RPMI8226 (cell line): ENCODE data around the gene C5AR1.
"Not testable (repeated sequence)": the region's sequence is repeated elsewhere in the genome, so short reads cannot be mapped to it uniquely, and the experiment has no call there.

Source experiments
- DNase-seq: peaks from one replicate; pipeline ENCODE4 v3.0.0-alpha.2; 2015

Gene C5AR1

DNA sequence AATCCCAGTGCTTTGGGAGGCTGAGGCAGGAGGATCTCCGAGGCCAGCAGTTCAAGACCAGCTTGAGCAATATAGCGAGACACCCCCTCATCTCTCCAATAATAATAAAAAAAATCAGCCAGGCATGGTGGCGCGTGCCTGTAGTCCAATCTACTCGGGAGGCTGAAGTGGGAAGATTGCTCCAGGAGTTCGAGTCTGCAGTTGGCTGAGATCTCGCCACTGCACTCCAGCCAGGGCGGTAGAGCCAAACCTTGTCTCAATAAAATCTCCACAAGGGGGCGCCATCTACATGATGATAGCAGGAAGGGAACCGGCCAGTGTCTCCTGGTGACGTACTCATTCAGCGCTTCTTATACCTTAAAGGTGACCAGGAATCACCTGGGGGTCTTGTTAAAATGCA is 13.6 kb upstream of the C5AR1 start:
- DNase-seq = peak; percentile 87

- not testable (repeated sequence) for DNase-seq
Observed at GRCh38 chr19:47300867-47301266, 8.8 kb upstream of the C5AR1 start.

GRCh38 chr19:47302249-47302648 is 7.4 kb upstream of the C5AR1 start:
- no peak for DNase-seq

- no peak for DNase-seq
Observed at GRCh38 chr19:47303966-47304365, 5.7 kb upstream of the C5AR1 start.

GRCh38 chr19:47305309-47305751 is 4.3 kb upstream of the C5AR1 start:
- peak; percentile 70 for DNase-seq

- DNase-seq = no peak
Observed at GRCh38 chr19:47306303-47306702, 3.4 kb upstream of the C5AR1 start.

GRCh38 chr19:47309038-47309437 is 623 bp upstream of the C5AR1 start:
- DNase-seq = no peak

DNA sequence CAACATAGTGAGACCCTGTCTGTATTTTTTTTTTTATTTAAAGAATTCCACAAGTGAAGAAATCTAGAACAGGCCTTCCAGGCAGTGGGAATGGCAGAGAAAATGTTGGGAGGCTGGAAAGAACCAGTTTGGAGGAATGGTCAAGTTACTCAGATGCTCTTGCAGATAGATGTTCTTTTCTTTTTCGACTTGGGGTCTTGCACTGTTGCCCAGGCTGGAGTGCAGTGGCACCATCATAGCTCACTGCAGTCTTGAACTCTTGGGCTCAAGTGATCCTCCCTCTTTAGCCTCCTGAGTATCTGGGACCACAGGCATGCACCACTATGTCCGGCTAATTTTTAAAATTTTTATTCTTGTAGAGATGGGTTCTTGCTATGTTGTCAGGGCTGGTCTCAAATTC is 662 bp downstream of the C5AR1 start:
- DNase-seq = no peak

DNA sequence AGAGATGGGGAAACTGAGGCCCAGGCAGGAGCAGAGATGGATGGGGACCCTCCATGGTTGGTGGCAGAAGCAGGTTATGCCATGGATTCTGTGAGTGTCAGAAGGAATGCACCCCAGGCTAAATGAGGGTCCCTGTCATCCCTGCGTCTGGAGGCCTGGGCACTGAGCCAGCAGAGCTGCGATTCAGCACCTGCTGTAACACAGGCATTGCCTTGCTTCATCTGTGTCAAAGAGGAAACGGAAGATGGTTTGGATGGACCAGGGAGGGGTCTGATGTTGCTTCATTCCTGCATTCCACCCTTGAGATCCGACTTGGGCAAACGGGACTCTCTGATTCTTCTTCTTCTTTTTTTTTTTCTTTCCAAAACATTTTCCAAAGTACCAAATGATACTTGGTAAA is 1.2 kb downstream of the C5AR1 start:
- DNase-seq = peak; percentile 79

DNA sequence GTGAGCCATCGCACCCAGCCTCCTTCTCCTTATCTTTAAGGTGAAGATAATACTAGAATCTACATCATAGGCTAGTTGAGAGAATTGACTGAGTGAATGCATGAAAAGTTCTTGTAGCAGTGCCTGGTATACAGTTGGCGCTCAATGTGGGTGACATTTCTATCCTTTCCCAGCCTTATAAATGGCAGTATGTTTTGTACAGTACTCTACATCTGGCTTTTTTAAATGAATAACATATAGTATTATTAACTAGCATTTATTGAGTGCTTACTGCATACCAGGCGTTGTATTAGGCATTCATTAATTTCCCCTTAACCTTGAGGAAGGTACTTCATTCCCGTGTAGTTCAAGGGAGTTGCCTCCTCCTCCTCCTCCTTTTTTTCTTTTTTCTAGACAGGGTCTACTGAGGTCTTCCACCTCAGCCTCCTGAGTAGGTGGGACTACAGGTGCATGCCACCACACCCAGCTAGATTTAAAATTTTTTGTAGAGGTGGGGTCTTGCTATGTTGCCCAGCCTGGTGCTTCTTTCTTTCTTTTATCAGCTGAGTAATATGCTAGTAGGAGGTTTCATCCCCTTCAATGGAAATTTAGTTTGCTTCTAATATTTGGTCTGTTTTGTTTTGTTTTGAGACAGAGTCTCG is 2.8 kb downstream of the C5AR1 start:
- DNase-seq = no peak

- no peak for DNase-seq
Observed at GRCh38 chr19:47313754-47314295, 4.2 kb downstream of the C5AR1 start.

DNA sequence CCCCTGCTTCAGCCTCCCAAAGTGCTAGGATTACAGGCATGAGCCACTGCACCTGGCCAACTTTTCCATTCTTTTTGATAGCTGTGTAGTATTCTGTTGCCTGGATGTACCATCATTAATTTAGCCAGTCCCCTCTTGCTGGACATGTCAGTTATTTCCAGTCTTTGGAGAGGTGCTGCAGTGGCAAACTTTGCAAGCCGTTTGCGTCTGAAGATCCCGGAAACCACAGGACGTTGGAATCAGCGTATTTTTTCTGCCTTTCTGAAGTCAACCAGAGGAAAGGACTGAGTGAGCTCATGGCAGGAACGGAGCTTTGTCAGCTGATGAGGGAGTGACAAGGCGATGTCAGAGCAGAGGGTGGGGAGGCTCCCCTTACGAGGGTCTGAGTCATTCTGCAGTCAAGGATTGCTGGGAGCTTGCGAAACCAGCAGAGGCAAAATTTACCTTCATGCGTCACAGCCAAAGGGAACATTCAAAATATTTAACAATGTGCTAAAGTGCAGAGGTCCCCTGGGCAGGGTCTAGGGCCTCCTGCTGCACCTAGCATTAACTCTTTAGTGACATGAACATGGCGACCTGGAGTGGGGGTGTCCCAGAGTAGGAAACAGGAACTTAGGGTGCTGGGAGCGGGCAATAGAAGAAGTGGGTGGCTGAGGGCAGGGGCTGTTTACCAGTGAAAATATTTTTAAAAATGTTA is 5.6 kb downstream of the C5AR1 start:
- DNase-seq = peak; percentile 35

DNA sequence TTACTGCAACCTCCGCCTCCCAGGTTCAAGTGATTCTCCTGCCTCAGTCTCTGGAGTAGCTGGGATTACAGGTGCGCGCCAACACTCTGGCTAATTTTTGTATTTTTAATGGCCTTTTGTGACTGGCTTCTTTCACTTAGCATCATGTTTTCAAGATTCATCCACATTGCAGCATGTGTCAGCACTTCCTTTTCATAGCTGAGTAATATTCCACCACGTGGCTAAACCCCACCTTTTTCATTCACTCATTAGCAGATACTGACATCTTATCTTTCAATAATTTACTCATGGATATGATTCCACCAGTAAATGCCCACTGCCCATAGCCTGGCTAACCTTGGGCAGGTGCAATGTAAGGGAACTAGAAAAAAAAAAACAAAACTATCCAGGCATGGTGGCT is 6.9 kb downstream of the C5AR1 start:
- DNase-seq = no peak

- DNase-seq = no peak
Observed at GRCh38 chr19:47319923-47320871, 10.5 kb downstream of the C5AR1 start.

DNA sequence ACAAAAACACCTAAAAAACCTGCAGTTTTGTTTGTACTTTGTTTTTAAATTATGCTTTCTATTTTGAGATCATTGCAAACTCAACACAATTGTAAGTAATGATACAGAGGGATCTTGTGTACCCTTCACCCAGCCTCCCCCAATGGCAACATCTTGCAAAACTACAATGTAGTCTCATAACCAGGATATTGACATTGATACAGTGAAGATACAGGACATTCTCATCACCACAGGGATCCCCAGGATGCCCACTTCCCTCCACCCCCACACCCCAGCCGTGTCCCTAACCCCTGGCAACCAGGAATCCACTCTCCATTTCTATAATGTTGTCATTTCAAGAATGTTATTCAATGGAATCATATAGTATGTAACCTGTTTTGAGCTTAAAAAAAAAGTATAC is 12.0 kb downstream of the C5AR1 start:
- DNase-seq = no peak

DNA sequence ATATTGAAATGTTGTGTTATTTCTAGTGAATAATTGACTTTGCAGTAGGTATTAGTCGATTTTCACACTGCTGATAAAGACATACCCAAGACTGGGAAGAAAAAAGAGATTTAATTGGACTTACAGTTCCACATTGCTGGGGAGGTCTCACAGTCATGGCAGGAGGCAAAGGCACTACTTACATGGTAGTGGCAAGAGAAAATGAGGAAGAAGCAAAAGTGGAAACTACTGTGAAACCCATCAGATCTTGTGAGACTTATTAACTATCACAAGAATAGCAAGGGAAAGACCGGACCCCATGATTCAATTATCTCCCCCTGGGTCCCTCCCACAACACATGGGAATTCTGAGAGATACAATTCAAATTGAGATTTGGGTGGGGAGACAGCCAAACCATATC is 12.4 kb downstream of the C5AR1 start:
- DNase-seq = no peak

DNA sequence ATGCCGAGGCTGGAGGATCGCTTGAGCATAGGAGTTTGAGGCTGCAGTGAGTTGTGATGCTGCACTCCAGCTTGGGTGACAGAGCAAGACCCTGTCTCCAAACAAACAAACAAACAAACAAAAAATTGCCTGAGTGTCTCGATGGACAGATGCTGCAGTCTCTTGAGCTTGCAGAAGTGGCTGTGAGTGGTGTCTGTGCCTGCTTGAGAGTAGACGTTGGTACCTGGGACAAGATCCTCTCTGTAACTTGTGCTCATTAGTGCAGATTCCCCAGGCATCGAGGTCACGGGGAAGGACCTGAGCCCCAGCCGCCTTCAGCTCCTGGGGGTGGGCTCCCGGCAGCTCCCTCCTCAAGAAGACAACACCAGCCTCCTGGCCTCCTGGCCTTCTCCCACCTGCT is 13.7 kb downstream of the C5AR1 start:
- no peak for DNase-seq

GRCh38 chr19:47323872-47324271 is 14.2 kb downstream of the C5AR1 start:
- no peak for DNase-seq

- peak; percentile 31 for DNase-seq
Observed at GRCh38 chr19:47324502-47324901, 14.8 kb downstream of the C5AR1 start.

DNA sequence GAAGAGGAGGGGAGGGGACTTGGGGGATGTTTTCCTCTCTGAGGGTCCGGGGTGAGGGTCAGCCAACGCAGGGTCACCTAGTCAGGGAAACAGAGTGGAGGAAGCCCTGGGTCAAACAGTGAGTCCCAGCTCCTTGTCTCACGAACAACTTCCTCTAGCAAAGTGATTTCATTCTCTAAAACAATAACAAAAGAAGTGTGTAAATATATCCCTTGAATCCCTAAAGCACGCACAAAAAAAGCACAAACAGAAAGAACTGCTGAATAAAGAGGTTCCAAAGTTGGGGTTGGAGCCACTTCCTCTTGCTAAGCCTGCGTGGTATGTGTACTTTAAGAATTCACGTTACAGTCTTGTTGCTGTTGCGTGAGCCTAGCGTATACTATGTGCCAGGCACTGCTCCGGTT is 20.8 kb downstream of the C5AR1 start:
- peak; percentile 54 for DNase-seq

DNA sequence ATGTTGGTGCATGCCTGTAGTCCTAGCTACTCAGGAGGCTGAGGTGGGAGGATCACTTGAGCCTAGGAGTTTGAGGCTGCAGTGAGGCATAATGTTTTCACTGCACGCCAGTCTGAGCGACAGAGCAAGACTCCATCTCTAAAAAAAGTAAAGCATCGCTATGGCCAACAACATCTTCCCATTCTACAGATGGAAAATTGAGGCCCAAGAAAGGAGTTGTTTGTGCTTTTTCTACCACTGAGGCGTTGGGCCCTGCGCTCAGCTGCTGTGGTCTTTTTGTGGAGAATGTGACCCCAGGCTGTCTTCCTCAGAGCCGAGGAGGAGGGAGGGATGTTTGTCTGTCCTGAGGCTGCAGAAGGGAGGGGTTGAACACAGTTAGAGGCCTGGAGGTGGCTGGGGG is 21.8 kb downstream of the C5AR1 start:
- no peak for DNase-seq

- DNase-seq = no peak
Observed at GRCh38 chr19:47331931-47332547, 22.4 kb downstream of the C5AR1 start, which contains the start of gene C5AR2. TSS of gene C5AR2 (plus strand) at chr19:47332175. CDS start at chr19:47340800, 8,625 bp downstream.
